Uterus (tissue), 2 donors: Measurements from ENCODE around the gene ZNF335.

ENCODE experiments used
- CTCF ChIP-seq, 4 experiments: fragments of 200-600 bp in 2 of 4; fragments of 450-650 bp in 2 of 4; sonication (generic) in 2 of 4; IDR thresholded peaks; one replicate each; pipeline ENCODE4 v1.5.1; 2016 to 2019; ENCODE audit warnings: antibody characterized with exemption in 4 of 4, mild to moderate bottlenecking in 2 of 4, moderate library complexity in 1 of 4
- POLR2A ChIP-seq, 2 donors: fragments of 450-650 bp; IDR thresholded peaks; one replicate each; pipeline ENCODE4 v1.6.1; 2016; ENCODE audit warnings: antibody characterized with exemption in 2 of 2, mild to moderate bottlenecking in 1 of 2, moderate library complexity in 1 of 2

DNA sequence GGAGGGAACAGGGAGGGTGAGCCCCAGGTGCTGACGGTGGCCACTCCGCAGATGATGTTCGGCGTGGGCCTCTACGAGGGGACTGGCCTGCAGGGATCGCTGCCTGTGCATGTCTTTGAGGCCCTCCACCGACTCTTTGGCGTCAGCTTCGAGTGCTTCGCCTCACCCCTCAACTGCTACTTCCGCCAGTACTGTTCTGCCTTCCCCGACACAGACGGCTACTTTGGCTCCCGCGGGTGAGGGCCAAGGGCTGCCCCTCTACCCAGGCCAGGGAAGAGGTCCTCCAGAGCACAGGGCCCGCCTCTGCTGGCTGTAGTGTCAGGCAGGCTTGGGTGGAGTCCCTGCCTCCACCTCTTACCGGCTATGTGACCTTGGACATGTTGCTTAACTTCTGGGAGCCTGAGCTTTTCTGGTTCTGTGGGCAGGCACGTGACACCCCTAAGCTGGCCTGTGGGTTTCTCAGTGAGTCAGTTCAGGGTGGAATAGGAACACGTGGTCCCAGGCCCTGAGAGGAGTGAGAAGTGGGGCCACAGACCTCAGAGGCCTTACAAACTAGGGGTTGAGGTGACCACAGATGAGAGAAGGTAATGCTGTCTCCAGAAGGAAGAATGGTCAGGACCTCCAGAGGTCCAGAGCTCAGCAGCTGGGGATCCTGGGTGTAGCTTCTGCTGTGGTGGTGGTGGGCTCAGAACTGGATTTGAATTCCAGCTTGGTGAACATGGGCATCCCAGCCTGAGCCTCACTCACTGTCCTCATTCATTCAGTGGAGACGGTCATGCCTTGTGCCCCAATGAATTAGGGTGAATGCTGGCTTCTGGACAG, 25.6 kb downstream of the ZNF335 start:
- no peak for TF ChIP-seq CTCF (IDR thresholded peaks at IDR 0.05)
- TF ChIP-seq POLR2A (IDR thresholded peaks at IDR 0.05), result no peak
